ENCODE data around the gene RHOB. TPM values are rescaled to one million over a fixed set of nuclear protein-coding genes. Genes with fewer than 3 reads are reported as not detected.

The RHOB gene
- polyA plus RNA-seq, 1 of the 3 experiments (the other 2 are of a cell fraction), result 50.3 TPM

DNA sequence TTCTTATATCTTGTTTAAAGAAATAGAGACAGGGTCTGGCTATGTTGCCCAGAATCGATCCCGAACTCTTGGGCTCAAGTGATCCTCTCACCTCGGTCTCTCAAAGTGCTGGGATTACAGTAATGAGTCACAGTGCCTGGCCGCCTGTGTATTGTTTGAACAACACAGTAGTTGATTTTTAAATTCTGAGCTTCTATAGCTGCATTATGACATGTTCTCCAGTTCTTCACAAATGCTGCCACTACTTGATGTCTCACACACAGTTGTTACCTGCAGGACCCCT, 7.7 kb upstream of the RHOB start:
- H3K4me3 ChIP-seq (ENCODE audit: low read depth in 2 of 2, low read length in 1 of 2), result no peak overlapping the region

GRCh38 chr2:20439503-20439902, 7.4 kb upstream of the RHOB start:
- Histone ChIP-seq H3K9ac (no peak overlapping the region), H3K27me3 (ENCODE audit: insufficient read depth) (no peaks in the 10 kb centered on the region; the same call in 1 of the 2 replicates), H3K9me2 (no peaks in the 10 kb centered on the region), H3K9me3 (no peaks in the 10 kb centered on the region), H3K4me1 (ENCODE audit: control insufficient read depth in 1 of 2, insufficient read depth in 2 of 2, low read depth in 1 of 2, low read length in 1 of 2) (peaks cover 3 to 14% of the 10 kb centered on the region in 2 experiments; a peak in 3 of 4 replicates), H3K4me2 (peak overlapping the region; percentile 39; the same call in 1 of the 2 replicates), H3K36me3 (replicated peaks in 1 of 2; ENCODE audit: control insufficient read depth in 1 of 2, insufficient read depth in 2 of 2, low read length in 1 of 2) (no peaks in the 10 kb centered on the region), H3K4me3 (ENCODE audit: low read depth in 2 of 2, low read length in 1 of 2) (no peak overlapping the region), H4K20me1 (ENCODE audit: insufficient read depth) (no peaks in the 10 kb centered on the region), H3K79me2 (ENCODE audit: insufficient read depth) (no peaks in the 10 kb centered on the region), H3K27ac (ENCODE audit: low read depth in 2 of 2, low read length in 1 of 2) (no peak overlapping the region), H2AFZ (ENCODE audit: low read depth) (no peak overlapping the region), H3F3A (replicated peaks; ENCODE audit: insufficient read depth) (peaks cover 2% of the 10 kb centered on the region)
- ChIA-PET POLR2A (interaction anchor here (0.5 to 1.1 kb wide), 2 partner anchors 8 to 65 kb away, joined by 3 read pairs; no protein-coding TSS in a partner anchor), CTCF (interaction anchor here (0.9 to 8.0 kb wide), 19 partner anchors 8 to 222 kb away, joined by 3 to 169 read pairs (median 6); partner anchors contain the start of gene HS1BP3)
- DNase-seq, result no peak
- WGBS (ENCODE audit: low lambda C conversion rate), result 82% methylated on average over 5 of the region's 5 CpGs
- no peak for TF ChIP-seq JUND (IDR thresholded peaks at IDR 0.05)
- no peak for TF ChIP-seq USF1 (IDR thresholded peaks at IDR 0.05; ENCODE audit: borderline replicate concordance, low read depth)
- TF ChIP-seq, protein P1, sequence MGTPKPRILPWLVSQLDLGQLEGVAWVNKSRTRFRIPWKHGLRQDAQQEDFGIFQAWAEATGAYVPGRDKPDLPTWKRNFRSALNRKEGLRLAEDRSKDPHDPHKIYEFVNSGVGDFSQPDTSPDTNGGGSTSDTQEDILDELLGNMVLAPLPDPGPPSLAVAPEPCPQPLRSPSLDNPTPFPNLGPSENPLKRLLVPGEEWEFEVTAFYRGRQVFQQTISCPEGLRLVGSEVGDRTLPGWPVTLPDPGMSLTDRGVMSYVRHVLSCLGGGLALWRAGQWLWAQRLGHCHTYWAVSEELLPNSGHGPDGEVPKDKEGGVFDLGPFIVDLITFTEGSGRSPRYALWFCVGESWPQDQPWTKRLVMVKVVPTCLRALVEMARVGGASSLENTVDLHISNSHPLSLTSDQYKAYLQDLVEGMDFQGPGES (IDR thresholded peaks at IDR 0.05; ENCODE audit: low read depth, low read length), result no peak
- TF ChIP-seq CHD2 (IDR thresholded peaks at IDR 0.05; ENCODE audit: low read length, partially characterized antibody), result no peak
- no peak for TF ChIP-seq RXRA (IDR thresholded peaks at IDR 0.05; ENCODE audit: borderline replicate concordance, low read depth)
- TF ChIP-seq, protein P2, sequence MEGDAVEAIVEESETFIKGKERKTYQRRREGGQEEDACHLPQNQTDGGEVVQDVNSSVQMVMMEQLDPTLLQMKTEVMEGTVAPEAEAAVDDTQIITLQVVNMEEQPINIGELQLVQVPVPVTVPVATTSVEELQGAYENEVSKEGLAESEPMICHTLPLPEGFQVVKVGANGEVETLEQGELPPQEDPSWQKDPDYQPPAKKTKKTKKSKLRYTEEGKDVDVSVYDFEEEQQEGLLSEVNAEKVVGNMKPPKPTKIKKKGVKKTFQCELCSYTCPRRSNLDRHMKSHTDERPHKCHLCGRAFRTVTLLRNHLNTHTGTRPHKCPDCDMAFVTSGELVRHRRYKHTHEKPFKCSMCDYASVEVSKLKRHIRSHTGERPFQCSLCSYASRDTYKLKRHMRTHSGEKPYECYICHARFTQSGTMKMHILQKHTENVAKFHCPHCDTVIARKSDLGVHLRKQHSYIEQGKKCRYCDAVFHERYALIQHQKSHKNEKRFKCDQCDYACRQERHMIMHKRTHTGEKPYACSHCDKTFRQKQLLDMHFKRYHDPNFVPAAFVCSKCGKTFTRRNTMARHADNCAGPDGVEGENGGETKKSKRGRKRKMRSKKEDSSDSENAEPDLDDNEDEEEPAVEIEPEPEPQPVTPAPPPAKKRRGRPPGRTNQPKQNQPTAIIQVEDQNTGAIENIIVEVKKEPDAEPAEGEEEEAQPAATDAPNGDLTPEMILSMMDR (IDR thresholded peaks at IDR 0.05), result no peak
- no peak for TF ChIP-seq EZH2phosphoT487 (IDR thresholded peaks at IDR 0.05; ENCODE audit: borderline replicate concordance, low read depth)
- TF ChIP-seq TAF1 (IDR thresholded peaks at IDR 0.05; ENCODE audit: borderline replicate concordance, low read depth, low read length), result no peak
- no peak for TF ChIP-seq FOXM1 (IDR thresholded peaks at IDR 0.05; ENCODE audit: low read depth)
- TF ChIP-seq ZBTB33 (IDR thresholded peaks at IDR 0.05; ENCODE audit: borderline replicate concordance, low read depth), result no peak

More for the DNA sequence above, 7.7 kb upstream of the RHOB start:
- Histone ChIP-seq H3K9ac (no peak overlapping the region), H3K9me2 (no peaks in the 10 kb centered on the region), H3K4me2 (peak overlapping the region; percentile 39; the same call in 1 of the 2 replicates), H3K27me3 (ENCODE audit: insufficient read depth) (no peaks in the 10 kb centered on the region; the same call in 1 of the 2 replicates), H4K20me1 (ENCODE audit: insufficient read depth) (no peaks in the 10 kb centered on the region), H2AFZ (ENCODE audit: low read depth) (no peak overlapping the region), H3K27ac (ENCODE audit: low read depth in 2 of 2, low read length in 1 of 2) (peak overlapping the region in 1 of 2 experiments; percentile 6; a peak in 1 of 4 replicates), H3K4me1 (ENCODE audit: control insufficient read depth in 1 of 2, insufficient read depth in 2 of 2, low read depth in 1 of 2, low read length in 1 of 2) (peaks cover 3 to 12% of the 10 kb centered on the region in 2 experiments; a peak in 3 of 4 replicates), H3K36me3 (replicated peaks in 1 of 2; ENCODE audit: control insufficient read depth in 1 of 2, insufficient read depth in 2 of 2, low read length in 1 of 2) (no peaks in the 10 kb centered on the region), H3K9me3 (no peaks in the 10 kb centered on the region), H3K79me2 (ENCODE audit: insufficient read depth) (no peaks in the 10 kb centered on the region), H3F3A (replicated peaks; ENCODE audit: insufficient read depth) (no peaks in the 10 kb centered on the region)
- ChIA-PET CTCF (interaction anchor here (0.9 to 8.0 kb wide), 17 partner anchors 7 to 222 kb away, joined by 3 to 169 read pairs (median 7); partner anchors contain the start of gene HS1BP3), POLR2A (interaction anchor here (1.1 kb wide), 1 partner anchor 8 kb away, joined by 3 read pairs; no protein-coding TSS in a partner anchor)
- peak; percentile 3; the same call in 1 of the 2 replicates for TF ChIP-seq FOSL2 (IDR thresholded peaks at IDR 0.05; ENCODE audit: borderline replicate concordance, low read depth)
- TF ChIP-seq REST (IDR thresholded peaks at IDR 0.05; ENCODE audit: low read depth, low read length), result no peak
- TF ChIP-seq FOXJ3 (CRISPR knock-in tag; IDR thresholded peaks at IDR 0.05), result no peak
- no peak for DNase-seq
- WGBS (ENCODE audit: low lambda C conversion rate), result 58% methylated on average over 4 of the region's 4 CpGs

Data from SK-N-SH (cell line).